HepG2 (cell line): Measurements from ENCODE around the gene BRMS1. TPM values are rescaled to one million over a fixed set of nuclear protein-coding genes. Genes with fewer than 3 reads are reported as not detected.

Experiments
- BHLHE40 ChIP-seq: IDR thresholded peaks from 2 replicates; pipeline ENCODE4 v1.6.1; 2011; ENCODE audit warnings: low read length, improper control_type of control experiment
- EHMT2 ChIP-seq: fragments of 200-600 bp; sonication (generic); IDR thresholded peaks from 2 replicates; pipeline ENCODE4 v1.7.0; 2017; ENCODE audit warnings: antibody characterized with exemption, low read depth, low read length, borderline replicate concordance
- GABPB1 ChIP-seq: IDR thresholded peaks from 2 replicates; pipeline ENCODE4 v1.6.1; 2016; ENCODE audit warnings: mild to moderate bottlenecking, missing genetic modification reagents, moderate library complexity, missing compliant biosample characterization
- HNRNPH1 ChIP-seq: fragments of 200-400 bp; formaldehyde crosslinking; optimal IDR thresholded peaks from 2 replicates; pipeline ENCODE3; 2017; ENCODE audit warnings: mild to moderate bottlenecking, low read depth, low read length
- HOXA3 ChIP-seq: sonication (generic); formaldehyde crosslinking; IDR thresholded peaks from 2 replicates; pipeline ENCODE4 v1.5.0; 2020; ENCODE audit warnings: missing genetic modification reagents
- PCBP1 ChIP-seq: fragments of 200-400 bp; formaldehyde crosslinking; IDR thresholded peaks from 2 replicates; pipeline ENCODE4 v1.6.1; 2017; ENCODE audit warnings: mild to moderate bottlenecking, low read depth, low read length, borderline replicate concordance
- PITX1 ChIP-seq: sonication (generic); formaldehyde crosslinking; IDR thresholded peaks from 2 replicates; pipeline ENCODE4 v1.5.1; 2020; ENCODE audit warnings: mild to moderate bottlenecking, missing genetic modification reagents
- POLR2AphosphoS2 ChIP-seq: IDR thresholded peaks from 2 replicates; pipeline ENCODE4 v1.6.1; 2011; ENCODE audit warnings: low read depth, low read length, improper control_type of control experiment
- RFX5 ChIP-seq: IDR thresholded peaks from 2 replicates; pipeline ENCODE4 v1.6.1; 2011; ENCODE audit warnings: low read depth, low read length, improper control_type of control experiment
- RXRB ChIP-seq: IDR thresholded peaks from 2 replicates; pipeline ENCODE4 v1.6.1; 2016; ENCODE audit warnings: borderline replicate concordance, missing genetic modification reagents, missing compliant biosample characterization
- TAF1 ChIP-seq: sonication (generic); formaldehyde crosslinking; IDR thresholded peaks from 2 replicates; pipeline ENCODE4 v1.4.0; 2020; ENCODE audit warnings: missing genetic modification reagents
- TCF12 ChIP-seq, 2 experiments: fragments of 450-650 bp in 1 of 2; sonication (generic) in 1 of 2; formaldehyde crosslinking in 1 of 2; IDR thresholded peaks; 2 replicates each; pipeline versions ENCODE4 v1.6.1 to v1.8.0; 2017 to 2022; ENCODE audit warnings: antibody characterized with exemption in 1 of 2, mild to moderate bottlenecking in 1 of 2, missing genetic modification reagents in 1 of 2, moderate library complexity in 1 of 2
- USF2 ChIP-seq, 2 experiments: sonication (generic) in 1 of 2; formaldehyde crosslinking in 1 of 2; IDR thresholded peaks; 2 replicates each; pipeline versions ENCODE4 v1.5.1 to v1.6.1; 2011 to 2020; ENCODE audit warnings: borderline replicate concordance in 1 of 2, low read depth in 1 of 2, low read length in 1 of 2, mild to moderate bottlenecking in 1 of 2, missing genetic modification reagents in 1 of 2, moderate library complexity in 1 of 2
- ZFP91 ChIP-seq: sonication (generic); formaldehyde crosslinking; IDR thresholded peaks from 2 replicates; pipeline ENCODE4 v1.9.0; 2022; ENCODE audit warnings: missing genetic modification reagents, mild to moderate bottlenecking, borderline replicate concordance
- ZFX ChIP-seq: sonication (generic); formaldehyde crosslinking; IDR thresholded peaks from 2 replicates; pipeline ENCODE4 v1.4.0; 2020; ENCODE audit warnings: mild to moderate bottlenecking, low read depth, missing genetic modification reagents, moderate library complexity
- ZNF136 ChIP-seq: sonication (generic); formaldehyde crosslinking; IDR thresholded peaks from 2 replicates; pipeline ENCODE4 v1.8.1; 2022; ENCODE audit warnings: low read depth, mild to moderate bottlenecking, moderate library complexity, missing genetic modification reagents
- ZNF460 ChIP-seq: sonication (generic); formaldehyde crosslinking; IDR thresholded peaks from 2 replicates; pipeline ENCODE4 v1.5.1; 2020; ENCODE audit warnings: missing genetic modification reagents, mild to moderate bottlenecking, borderline replicate concordance
- ZNF484 ChIP-seq: sonication (generic); formaldehyde crosslinking; IDR thresholded peaks from 2 replicates; pipeline ENCODE4 v1.5.1; 2020; ENCODE audit warnings: mild to moderate bottlenecking, low read depth, missing genetic modification reagents, borderline replicate concordance
- ZNF496 ChIP-seq: sonication (generic); formaldehyde crosslinking; IDR thresholded peaks from 2 replicates; pipeline ENCODE4 v1.8.1; 2023; ENCODE audit warnings: mild to moderate bottlenecking, moderate library complexity, missing genetic modification reagents; ENCODE audit not compliant: insufficient replicate concordance
- ZNF543 ChIP-seq: sonication (generic); formaldehyde crosslinking; IDR thresholded peaks from 2 replicates; pipeline ENCODE4 v1.4.0; 2020; ENCODE audit warnings: mild to moderate bottlenecking, missing genetic modification reagents
- ZNF563 ChIP-seq: sonication (generic); formaldehyde crosslinking; IDR thresholded peaks from 2 replicates; pipeline ENCODE4 v1.8.0; 2022; ENCODE audit warnings: mild to moderate bottlenecking, moderate library complexity, missing genetic modification reagents
- ZNF569 ChIP-seq: sonication (generic); formaldehyde crosslinking; IDR thresholded peaks from 2 replicates; pipeline ENCODE4 v1.5.0; 2020; ENCODE audit warnings: mild to moderate bottlenecking, missing genetic modification reagents, moderate library complexity, borderline replicate concordance
- ZNF780A ChIP-seq: sonication (generic); formaldehyde crosslinking; IDR thresholded peaks from 2 replicates; pipeline ENCODE4 v1.8.0; 2022; ENCODE audit warnings: mild to moderate bottlenecking, missing genetic modification reagents, moderate library complexity
- polyA plus RNA-seq, 8 experiments: library from polyadenylated mRNA; depleted of rRNA in 3 of 8; stranded (reverse) in 7 of 8; unstranded in 1 of 8; fragments of >200 nt; fragmentation: Illumina TruSeq in 4 of 8; extraction: Trizol in 4 of 8; gene quantifications; 2 replicates each; pipeline versions ENCODE4 v1.2.1 to v1.2.3, GENCODE V29; 2011 to 2016; ENCODE audit warnings: low read depth in 4 of 8, missing spikeins in 1 of 8, mixed read lengths in 1 of 8; ENCODE audit not compliant: insufficient read depth in 1 of 8
- total RNA-seq, 5 experiments: library from RNA; depleted of rRNA; stranded (reverse); fragments of >200 nt; fragmentation: Illumina TruSeq; extraction: Trizol; gene quantifications; 2 replicates each; pipeline ENCODE4 v1.2.3, GENCODE V29; 2016; ENCODE audit warnings: low read depth in 1 of 5
- TF ChIP-seq, protein P1 (sequence below): conservative IDR thresholded peaks from 2 replicates; pipeline ENCODE4 v1.6.1; 2018; ENCODE audit warnings: missing genetic modification reagents

The BRMS1 gene
- total and polyA plus RNA-seq, 2 of the 13 experiments (the other 11 are each of a cell fraction or from before 2014, with no cell fraction given) = 15.8 to 55.7 TPM

DNA sequence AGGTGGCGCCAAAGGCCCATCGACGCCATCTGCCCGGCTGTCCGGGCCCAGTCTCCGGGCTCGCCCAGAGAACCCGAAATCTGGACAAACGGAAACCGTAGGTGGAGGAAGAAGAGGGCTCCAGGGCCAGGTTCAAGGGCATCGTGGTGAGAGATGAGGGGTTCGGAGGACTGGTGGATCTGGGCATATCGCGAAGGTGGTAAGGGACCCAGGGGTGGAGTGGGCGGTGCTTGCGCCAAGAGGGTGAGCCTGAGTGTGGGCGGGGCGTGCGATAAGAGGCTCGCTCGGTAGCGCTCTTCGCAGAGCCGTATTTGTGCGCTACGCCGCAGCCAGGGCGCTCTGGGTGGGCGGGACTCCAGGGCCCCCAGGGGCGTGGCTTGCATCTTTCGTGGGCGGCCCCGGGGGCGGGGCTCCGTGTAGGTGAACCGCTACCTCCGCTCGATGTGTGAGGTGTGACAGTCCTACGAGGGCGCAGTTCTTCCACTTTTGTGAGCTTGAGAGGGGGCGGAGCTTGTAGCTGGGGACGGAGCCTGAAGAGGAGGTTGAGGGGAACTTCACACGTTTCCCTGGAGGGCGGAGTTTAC, 32.8 kb downstream of the BRMS1 start (continued):
- no peak for TF ChIP-seq RFX5
- peak; percentile 73; the same call in 1 of the 2 replicates for TF ChIP-seq ZFP91 (CRISPR knock-in tag)
- TF ChIP-seq TAF1 = no peak; the same call in 1 of the 2 replicates
- TF ChIP-seq ZNF569 (CRISPR knock-in tag) = no peak
- no peak for TF ChIP-seq HNRNPH1
- TF ChIP-seq BHLHE40 = no peak
- TF ChIP-seq RXRB (CRISPR knock-in tag) = peak; percentile 31; the same call in 1 of the 2 replicates
- no peak for TF ChIP-seq USF2 (IDR thresholded peaks at IDR 0.05; ENCODE audit: low read depth, low read length)
- TF ChIP-seq USF2 (CRISPR knock-in tag; IDR thresholded peaks at IDR 0.05; ENCODE audit: borderline replicate concordance) = peak; percentile 50; the same call in 1 of the 2 replicates
- TF ChIP-seq ZNF780A (CRISPR knock-in tag) = no peak
- TF ChIP-seq PITX1 (CRISPR knock-in tag) = peak; percentile 18; the same call in 1 of the 2 replicates
- no peak for TF ChIP-seq EHMT2
- TF ChIP-seq HOXA3 (CRISPR knock-in tag) = peak; percentile 50; the same call in 1 of the 2 replicates
- TF ChIP-seq POLR2AphosphoS2 = no peak
- no peak for TF ChIP-seq ZNF496
- TF ChIP-seq ZNF136 (CRISPR knock-in tag) = no peak
- TF ChIP-seq TCF12 (IDR thresholded peaks at IDR 0.05) = no peak
- peak; percentile 15; the same call in 1 of the 2 replicates for TF ChIP-seq TCF12 (CRISPR knock-in tag; IDR thresholded peaks at IDR 0.05)
- peak; percentile 59; the same call in 1 of the 2 replicates for TF ChIP-seq GABPB1
- TF ChIP-seq ZNF543 (CRISPR knock-in tag) = no peak
- TF ChIP-seq ZNF484 (CRISPR knock-in tag) = no peak
- TF ChIP-seq ZFX = peak; percentile 85
- TF ChIP-seq, protein P1, sequence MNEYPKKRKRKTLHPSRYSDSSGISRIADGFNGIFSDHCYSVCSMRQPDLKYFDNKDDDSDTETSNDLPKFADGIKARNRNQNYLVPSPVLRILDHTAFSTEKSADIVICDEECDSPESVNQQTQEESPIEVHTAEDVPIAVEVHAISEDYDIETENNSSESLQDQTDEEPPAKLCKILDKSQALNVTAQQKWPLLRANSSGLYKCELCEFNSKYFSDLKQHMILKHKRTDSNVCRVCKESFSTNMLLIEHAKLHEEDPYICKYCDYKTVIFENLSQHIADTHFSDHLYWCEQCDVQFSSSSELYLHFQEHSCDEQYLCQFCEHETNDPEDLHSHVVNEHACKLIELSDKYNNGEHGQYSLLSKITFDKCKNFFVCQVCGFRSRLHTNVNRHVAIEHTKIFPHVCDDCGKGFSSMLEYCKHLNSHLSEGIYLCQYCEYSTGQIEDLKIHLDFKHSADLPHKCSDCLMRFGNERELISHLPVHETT (CRISPR knock-in tag) = no peak; the same call in 1 of the 2 replicates
- no peak for TF ChIP-seq PCBP1
- TF ChIP-seq ZNF460 (CRISPR knock-in tag) = no peak
- peak; percentile 60 for TF ChIP-seq ZNF563
